ENCODE measurements around the gene CCNF. TPM values are rescaled to one million over a fixed set of nuclear protein-coding genes. Genes with fewer than 3 reads are reported as not detected.
"Not testable (repeated sequence)": the region's sequence is repeated elsewhere in the genome, so short reads cannot be mapped to it uniquely, and the experiment has no call there.

Gene CCNF
- total RNA-seq, 4 donors from 2014 or later = 1.3 to 2.9 (median 2.5) TPM

- no peak for TF ChIP-seq CTCF (IDR thresholded peaks at IDR 0.05)
- ATAC-seq (ENCODE audit: low FRiP score) (no peak), DNase-seq (ENCODE audit: low spot score) (no peak)
These were observed 8.0 kb downstream of the CCNF start for GRCh38 chr16:2437032-2437790.

GRCh38 chr16:2438121-2438520 lies 8.9 kb downstream of the CCNF start:
- ATAC-seq (ENCODE audit: low FRiP score) (no peak), DNase-seq (ENCODE audit: low spot score) (no peak)
- no peak for TF ChIP-seq CTCF (IDR thresholded peaks at IDR 0.05)

- no peak for TF ChIP-seq CTCF (IDR thresholded peaks at IDR 0.05)
- ATAC-seq (ENCODE audit: low FRiP score) (no peak), DNase-seq (ENCODE audit: low spot score) (no peak)
These were observed 10.4 kb downstream of the CCNF start for GRCh38 chr16:2439598-2439997.

- ATAC-seq (ENCODE audit: low FRiP score); DNase-seq (ENCODE audit: low spot score): not testable (repeated sequence)
These were observed 12.0 kb downstream of the CCNF start for GRCh38 chr16:2441143-2441804.

- no peak for TF ChIP-seq CTCF (IDR thresholded peaks at IDR 0.05)
- ATAC-seq (ENCODE audit: low FRiP score) (no peak), DNase-seq (ENCODE audit: low spot score) (no peak)
These were observed 14.3 kb downstream of the CCNF start for GRCh38 chr16:2443555-2443954.

GRCh38 chr16:2447920-2448583 lies 18.8 kb downstream of the CCNF start:
- no peak for TF ChIP-seq CTCF (IDR thresholded peaks at IDR 0.05)
- DNase-seq (ENCODE audit: low spot score) = no peak
- no peak for ATAC-seq (ENCODE audit: low FRiP score)

GRCh38 chr16:2449118-2449517 lies 19.9 kb downstream of the CCNF start:
- DNase-seq (ENCODE audit: low spot score) (no peak), ATAC-seq (ENCODE audit: low FRiP score) (no peak)
- no peak for TF ChIP-seq CTCF (IDR thresholded peaks at IDR 0.05)
